HepG2 (cell line): ENCODE measurements around the gene MAP3K9. TPM values are rescaled to one million over a fixed set of nuclear protein-coding genes. Genes with fewer than 3 reads are reported as not detected.

Source experiments
- ARNT ChIP-seq: fragments of 450-650 bp; IDR thresholded peaks from 2 replicates; pipeline ENCODE4 v1.6.1; 2017
- ATRX ChIP-seq: sonication (generic); formaldehyde crosslinking; IDR thresholded peaks from 2 replicates; pipeline ENCODE4 v1.4.0; 2020; ENCODE audit warnings: missing genetic modification reagents, borderline replicate concordance
- BORCS8-MEF2B ChIP-seq: sonication (generic); formaldehyde crosslinking; IDR thresholded peaks from 2 replicates; pipeline ENCODE4 v1.8.0; 2022; ENCODE audit warnings: mild to moderate bottlenecking, missing genetic modification reagents
- CHD2 ChIP-seq: IDR thresholded peaks from 2 replicates; pipeline ENCODE4 v1.6.1; 2011; ENCODE audit warnings: low read depth, low read length, improper control_type of control experiment
- DNMT1 ChIP-seq: sonication (generic); formaldehyde crosslinking; IDR thresholded peaks from 2 replicates; pipeline ENCODE4 v1.5.1; 2020; ENCODE audit warnings: mild to moderate bottlenecking, missing genetic modification reagents
- MZF1 ChIP-seq: sonication (generic); formaldehyde crosslinking; IDR thresholded peaks from 2 replicates; pipeline ENCODE4 v1.8.1; 2023; ENCODE audit warnings: mild to moderate bottlenecking, missing genetic modification reagents, borderline replicate concordance
- PHF5A ChIP-seq: IDR thresholded peaks from one replicate; pipeline ENCODE4 v1.6.1; 2018; ENCODE audit warnings: low read depth, missing genetic modification reagents; ENCODE audit not compliant: unreplicated experiment
- RFX5 ChIP-seq: IDR thresholded peaks from 2 replicates; pipeline ENCODE4 v1.6.1; 2011; ENCODE audit warnings: low read depth, low read length, improper control_type of control experiment
- THAP7 ChIP-seq: sonication (generic); formaldehyde crosslinking; IDR thresholded peaks from 2 replicates; pipeline ENCODE4 v1.8.1; 2023; ENCODE audit warnings: mild to moderate bottlenecking, missing genetic modification reagents
- ZBTB1 ChIP-seq: sonication (generic); formaldehyde crosslinking; IDR thresholded peaks from 2 replicates; pipeline ENCODE4 v1.4.0; 2020; ENCODE audit warnings: missing genetic modification reagents, borderline replicate concordance
- ZBTB38 ChIP-seq: sonication (generic); formaldehyde crosslinking; IDR thresholded peaks from 2 replicates; pipeline ENCODE4 v1.5.1; 2020; ENCODE audit warnings: mild to moderate bottlenecking, missing genetic modification reagents
- ZBTB46 ChIP-seq: sonication (generic); formaldehyde crosslinking; IDR thresholded peaks from 2 replicates; pipeline ENCODE4 v1.4.0; 2020; ENCODE audit warnings: mild to moderate bottlenecking, missing genetic modification reagents, borderline replicate concordance
- ZFY ChIP-seq: sonication (generic); formaldehyde crosslinking; IDR thresholded peaks from 2 replicates; pipeline ENCODE4 v1.4.0; 2020; ENCODE audit warnings: missing genetic modification reagents
- ZKSCAN8 ChIP-seq: IDR thresholded peaks from 2 replicates; pipeline ENCODE4 v1.6.1; 2016; ENCODE audit warnings: borderline replicate concordance, missing genetic modification reagents, missing compliant biosample characterization
- ZMAT5 ChIP-seq: sonication (generic); formaldehyde crosslinking; IDR thresholded peaks from 2 replicates; pipeline ENCODE4 v1.5.0; 2020; ENCODE audit warnings: mild to moderate bottlenecking, low read depth, missing genetic modification reagents, borderline replicate concordance
- ZNF263 ChIP-seq: sonication (generic); formaldehyde crosslinking; IDR thresholded peaks from 2 replicates; pipeline ENCODE4 v1.4.0; 2020; ENCODE audit warnings: missing genetic modification reagents
- ZNF275 ChIP-seq: sonication (generic); formaldehyde crosslinking; IDR thresholded peaks from 2 replicates; pipeline ENCODE4 v1.8.0; 2022; ENCODE audit warnings: missing genetic modification reagents, mild to moderate bottlenecking, inconsistent platforms, borderline replicate concordance
- ZNF280D ChIP-seq: sonication (generic); formaldehyde crosslinking; IDR thresholded peaks from 2 replicates; pipeline ENCODE4 v1.5.1; 2020; ENCODE audit warnings: mild to moderate bottlenecking, missing genetic modification reagents
- ZNF317 ChIP-seq: sonication (generic); formaldehyde crosslinking; IDR thresholded peaks from 2 replicates; pipeline ENCODE4 v1.5.0; 2020; ENCODE audit warnings: mild to moderate bottlenecking, missing genetic modification reagents
- ZNF691 ChIP-seq: sonication (generic); formaldehyde crosslinking; IDR thresholded peaks from 2 replicates; pipeline ENCODE4 v1.4.0; 2020; ENCODE audit warnings: missing genetic modification reagents, low read depth, mild to moderate bottlenecking, borderline replicate concordance
- ZNF746 ChIP-seq: sonication (generic); formaldehyde crosslinking; IDR thresholded peaks from 2 replicates; pipeline ENCODE4 v1.8.0; 2022; ENCODE audit warnings: mild to moderate bottlenecking, missing genetic modification reagents
- polyA plus RNA-seq, 8 experiments: library from polyadenylated mRNA; depleted of rRNA in 3 of 8; stranded (reverse) in 7 of 8; unstranded in 1 of 8; fragments of >200 nt; fragmentation: Illumina TruSeq in 4 of 8; extraction: Trizol in 4 of 8; gene quantifications; 2 replicates each; pipeline versions ENCODE4 v1.2.1 to v1.2.3, GENCODE V29; 2011 to 2016; ENCODE audit warnings: low read depth in 4 of 8, missing spikeins in 1 of 8, mixed read lengths in 1 of 8; ENCODE audit not compliant: insufficient read depth in 1 of 8
- total RNA-seq, 5 experiments: library from RNA; depleted of rRNA; stranded (reverse); fragments of >200 nt; fragmentation: Illumina TruSeq; extraction: Trizol; gene quantifications; 2 replicates each; pipeline ENCODE4 v1.2.3, GENCODE V29; 2016; ENCODE audit warnings: low read depth in 1 of 5

Gene MAP3K9
- total and polyA plus RNA-seq, 2 of the 13 experiments (the other 11 are each of a cell fraction or from before 2014, with no cell fraction given) = 4.3 to 4.5 TPM

GRCh38 chr14:70809225-70810219, at the start of gene MAP3K9 (continued):
- TF ChIP-seq THAP7 (CRISPR knock-in tag) (no peak), ZBTB38 (CRISPR knock-in tag) (no peak), BORCS8-MEF2B (no peak), RFX5 (0 out of 2 replicates have a peak, but pooled peaks have one; percentile 13), ARNT (no peak), ZNF275 (CRISPR knock-in tag) (no peak), ZNF691 (no peak), DNMT1 (no peak), ZKSCAN8 (CRISPR knock-in tag) (no peak), ZFY (CRISPR knock-in tag) (peak; percentile 43; the same call in 1 of the 2 replicates), CHD2 (peak; percentile 72; the same call in 1 of the 2 replicates), ZMAT5 (CRISPR knock-in tag) (no peak), ZBTB1 (CRISPR knock-in tag) (no peak), PHF5A (CRISPR knock-in tag) (no peak), ZNF317 (CRISPR knock-in tag) (no peak), ATRX (no peak), ZBTB46 (CRISPR knock-in tag) (no peak), ZNF263 (no peak), ZNF746 (CRISPR knock-in tag) (no peak), ZNF280D (CRISPR knock-in tag) (no peak), MZF1 (no peak)
